HG03108 (cell line): ENCODE measurements around the gene LINC01488.

ENCODE experiments used
- ATAC-seq: cut with Tn5 transposase; IDR thresholded peaks from one replicate; pipeline ENCODE4 v1.9.1; 2021; ENCODE audit warnings: moderate library complexity; ENCODE audit not compliant: unreplicated experiment

Gene LINC01488

GRCh38 chr11:69542314-69543168, 61.1 kb downstream of the LINC01488 start:
- no peak for ATAC-seq
